DND-41 (cell line): ENCODE measurements around the gene SLC24A2.
"Not testable (repeated sequence)": the region's sequence is repeated elsewhere in the genome, so short reads cannot be mapped to it uniquely, and the experiment has no call there.

Source experiments
- CTCF ChIP-seq: IDR thresholded peaks from 2 replicates; pipeline ENCODE4 v1.5.1; 2012; ENCODE audit warnings: borderline replicate concordance, low read length, moderate library complexity, mild to moderate bottlenecking; ENCODE audit not compliant: poor library complexity, severe bottlenecking; ENCODE audit errors: extremely low read depth
- EZH2 ChIP-seq: IDR thresholded peaks from 3 replicates; pipeline ENCODE4 v1.6.1; 2012; ENCODE audit warnings: borderline replicate concordance, low read depth, mild to moderate bottlenecking, moderate library complexity, low read length, inconsistent platforms; ENCODE audit not compliant: severe bottlenecking

- TF ChIP-seq CTCF, EZH2: not testable (repeated sequence)
Observed at GRCh38 chr9:19833331-19833730, 44.5 kb upstream of the SLC24A2 start.
